ENCODE results near the gene TNFRSF1A.

Gene TNFRSF1A

DNA sequence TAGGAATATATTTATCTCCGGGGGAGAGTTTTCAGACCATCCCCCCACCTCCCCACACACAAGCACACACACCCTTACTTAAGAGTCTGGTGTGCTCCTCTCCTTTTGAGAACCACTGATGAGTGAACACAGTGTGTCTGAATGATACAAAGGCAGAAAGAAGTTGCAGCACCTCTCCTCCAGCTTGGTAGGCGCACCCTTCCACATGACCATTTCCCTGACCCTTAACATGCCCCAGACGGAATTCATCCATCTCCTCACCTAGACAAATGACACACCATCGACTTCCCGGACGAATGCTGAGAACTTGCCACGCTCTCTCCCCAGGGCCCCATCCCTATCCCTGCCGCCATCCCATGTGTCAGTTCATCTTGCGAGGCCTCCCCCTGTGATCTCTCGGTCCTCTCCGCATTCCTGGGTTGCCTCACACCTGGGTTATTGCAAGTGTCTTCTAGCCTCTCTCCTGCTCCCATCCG is 3.9 kb downstream of the TNFRSF1A start:
- TF ChIP-seq, protein P1, sequence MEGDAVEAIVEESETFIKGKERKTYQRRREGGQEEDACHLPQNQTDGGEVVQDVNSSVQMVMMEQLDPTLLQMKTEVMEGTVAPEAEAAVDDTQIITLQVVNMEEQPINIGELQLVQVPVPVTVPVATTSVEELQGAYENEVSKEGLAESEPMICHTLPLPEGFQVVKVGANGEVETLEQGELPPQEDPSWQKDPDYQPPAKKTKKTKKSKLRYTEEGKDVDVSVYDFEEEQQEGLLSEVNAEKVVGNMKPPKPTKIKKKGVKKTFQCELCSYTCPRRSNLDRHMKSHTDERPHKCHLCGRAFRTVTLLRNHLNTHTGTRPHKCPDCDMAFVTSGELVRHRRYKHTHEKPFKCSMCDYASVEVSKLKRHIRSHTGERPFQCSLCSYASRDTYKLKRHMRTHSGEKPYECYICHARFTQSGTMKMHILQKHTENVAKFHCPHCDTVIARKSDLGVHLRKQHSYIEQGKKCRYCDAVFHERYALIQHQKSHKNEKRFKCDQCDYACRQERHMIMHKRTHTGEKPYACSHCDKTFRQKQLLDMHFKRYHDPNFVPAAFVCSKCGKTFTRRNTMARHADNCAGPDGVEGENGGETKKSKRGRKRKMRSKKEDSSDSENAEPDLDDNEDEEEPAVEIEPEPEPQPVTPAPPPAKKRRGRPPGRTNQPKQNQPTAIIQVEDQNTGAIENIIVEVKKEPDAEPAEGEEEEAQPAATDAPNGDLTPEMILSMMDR (IDR thresholded peaks at IDR 0.05; ENCODE audit: low read depth, low read length) = no peak
- no peak for DNase-seq (ENCODE audit: extremely low read depth, low read depth)

GRCh38 chr12:6336889-6337853 is 4.7 kb downstream of the TNFRSF1A start:
- DNase-seq (ENCODE audit: extremely low read depth, low read depth) = no peak
- TF ChIP-seq, protein P1 (IDR thresholded peaks at IDR 0.05; ENCODE audit: low read depth, low read length) = no peak

- TF ChIP-seq, protein P1 (IDR thresholded peaks at IDR 0.05; ENCODE audit: low read depth, low read length) = no peak
- peak; percentile 100 for DNase-seq (ENCODE audit: extremely low read depth, low read depth)
Measured at GRCh38 chr12:6336079-6336888, 5.6 kb downstream of the TNFRSF1A start.

- TF ChIP-seq, protein P1 (IDR thresholded peaks at IDR 0.05; ENCODE audit: low read depth, low read length) = peak; percentile 71
- DNase-seq (ENCODE audit: extremely low read depth, low read depth) = no peak
Measured at GRCh38 chr12:6335451-6336078, 6.3 kb downstream of the TNFRSF1A start.

DNA sequence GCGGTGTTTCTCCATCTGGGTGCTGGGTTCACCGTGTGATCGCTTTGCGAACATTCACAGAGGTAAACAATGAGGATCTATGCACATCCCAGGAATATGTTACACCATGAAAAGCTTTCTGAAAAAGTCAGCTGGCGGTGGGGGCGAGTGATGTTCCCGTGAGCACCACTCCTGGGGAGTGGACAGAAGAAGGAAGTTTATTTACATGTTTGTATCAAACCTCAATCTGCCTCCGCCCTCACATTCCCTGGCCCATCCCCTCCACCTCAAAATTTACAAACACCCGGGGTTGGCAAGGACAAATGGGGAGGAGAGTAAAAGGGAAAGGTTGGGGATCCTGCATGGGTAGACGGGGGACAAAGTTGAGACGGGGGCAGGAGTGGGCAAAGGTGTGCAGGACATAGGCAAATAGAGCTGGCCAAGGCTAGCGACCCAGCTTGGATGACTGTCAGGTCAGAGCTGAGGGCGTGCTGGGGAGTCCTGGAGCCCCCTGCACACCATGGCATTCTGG is 6.9 kb downstream of the TNFRSF1A start:
- DNase-seq (ENCODE audit: extremely low read depth, low read depth) = no peak
- TF ChIP-seq, protein P1 (IDR thresholded peaks at IDR 0.05; ENCODE audit: low read depth, low read length) = no peak

- TF ChIP-seq, protein P1 (IDR thresholded peaks at IDR 0.05; ENCODE audit: low read depth, low read length) = no peak
- no peak for DNase-seq (ENCODE audit: extremely low read depth, low read depth)
Measured at GRCh38 chr12:6334359-6334758, 7.5 kb downstream of the TNFRSF1A start.

Measured in AG09319 (cell line).